ENCODE results near the gene RNF130.
A peak's percentile ranks its signal among the peaks of the same experiment; 100 is the strongest.
"Not testable (repeated sequence)": the region's sequence is repeated elsewhere in the genome, so short reads cannot be mapped to it uniquely, and the experiment has no call there.

The RNF130 gene

DNA sequence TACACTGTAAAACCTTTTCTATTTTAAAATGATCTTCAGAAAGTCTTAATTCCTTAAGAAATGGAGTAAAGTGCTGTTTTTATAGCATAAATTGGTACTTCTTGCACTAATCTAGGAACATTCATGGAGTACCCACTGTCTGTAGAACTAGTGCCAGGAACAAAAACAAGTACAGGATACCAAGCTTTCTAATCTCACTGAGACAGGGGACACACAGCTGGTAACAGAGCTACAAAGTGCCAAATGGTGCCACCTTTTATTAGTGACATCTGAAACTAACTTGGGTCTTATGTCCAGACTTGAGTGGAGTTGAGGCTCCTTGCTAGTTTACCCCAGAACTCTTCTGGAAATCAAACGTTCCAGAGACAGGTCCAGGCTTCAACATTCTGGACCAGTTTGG is 57.9 kb downstream of the RNF130 start:
- DNase-seq: no peak

DNA sequence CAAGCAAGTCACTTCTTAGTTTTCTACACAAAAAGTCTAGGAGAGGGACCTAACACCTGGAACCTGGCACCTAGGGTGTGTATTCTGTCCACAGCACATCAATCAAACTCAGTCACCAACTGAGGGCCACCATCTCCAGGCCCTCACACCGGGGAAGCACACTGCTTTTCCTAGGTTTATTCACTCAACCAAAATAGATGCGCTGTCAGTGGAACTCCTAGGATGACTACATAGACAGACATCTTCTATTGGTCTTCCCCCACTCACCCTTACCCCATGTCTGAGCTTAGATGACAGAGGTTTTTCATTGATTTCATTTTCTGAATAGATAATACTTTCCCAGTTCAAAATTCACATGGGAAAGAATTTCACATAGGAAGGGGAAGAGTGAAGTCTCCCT is 59.2 kb downstream of the RNF130 start:
- DNase-seq: no peak

DNA sequence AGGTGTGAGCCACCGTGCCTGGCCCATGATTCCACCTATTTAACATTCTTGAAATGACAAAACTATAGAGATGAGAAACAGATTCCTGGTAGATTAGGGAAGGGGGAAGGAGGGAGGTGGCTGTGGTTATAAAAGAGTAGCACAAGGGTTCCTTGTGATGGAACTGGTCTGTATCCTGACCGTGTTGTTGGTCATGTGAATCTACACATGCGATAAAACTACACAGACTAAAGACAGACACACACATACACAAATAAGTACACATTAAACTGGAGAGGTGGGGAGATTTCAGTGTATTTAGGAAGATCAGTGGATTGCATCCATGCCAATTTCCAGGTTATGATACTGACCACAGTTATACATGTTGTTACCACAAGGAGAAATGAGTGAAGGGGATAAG is 60.9 kb downstream of the RNF130 start:
- DNase-seq: no peak

DNA sequence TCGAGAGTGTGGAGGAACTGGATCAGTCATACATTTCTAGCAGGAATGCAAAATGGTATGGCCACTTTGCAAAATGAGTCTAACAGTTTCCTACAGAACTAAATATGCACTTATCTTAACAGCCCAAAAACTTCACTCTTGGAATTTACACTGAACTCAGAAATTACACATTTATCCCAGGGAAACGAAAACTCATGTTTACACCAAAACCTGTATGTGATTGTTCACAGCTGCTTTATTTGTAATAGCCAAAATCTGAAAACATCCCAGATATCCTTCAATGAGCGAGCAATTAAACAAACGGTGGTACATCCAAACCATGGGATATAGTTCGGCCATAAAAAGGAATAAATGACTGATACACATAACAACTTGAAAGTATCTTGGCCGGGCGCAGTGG is 62.0 kb downstream of the RNF130 start:
- no peak for DNase-seq

DNA sequence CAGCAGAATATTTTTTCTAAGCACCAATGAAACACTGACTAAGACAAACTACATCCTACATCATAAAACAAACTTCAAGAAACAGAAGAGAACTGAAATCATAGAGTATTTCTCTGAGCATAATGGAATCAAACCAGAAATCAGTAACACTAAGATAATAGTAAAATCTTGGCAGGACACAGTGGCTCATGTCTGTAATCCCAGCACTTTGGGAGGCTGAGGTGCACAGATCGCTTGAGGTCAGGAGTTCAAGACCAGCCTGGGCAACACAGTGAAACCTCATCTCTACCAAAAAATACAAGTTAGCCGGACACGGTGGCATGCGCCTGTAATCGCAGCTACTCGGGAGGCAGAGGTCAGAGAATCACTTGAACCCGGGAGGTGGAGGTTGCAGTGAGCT is 63.1 kb downstream of the RNF130 start:
- no peak for DNase-seq

DNA sequence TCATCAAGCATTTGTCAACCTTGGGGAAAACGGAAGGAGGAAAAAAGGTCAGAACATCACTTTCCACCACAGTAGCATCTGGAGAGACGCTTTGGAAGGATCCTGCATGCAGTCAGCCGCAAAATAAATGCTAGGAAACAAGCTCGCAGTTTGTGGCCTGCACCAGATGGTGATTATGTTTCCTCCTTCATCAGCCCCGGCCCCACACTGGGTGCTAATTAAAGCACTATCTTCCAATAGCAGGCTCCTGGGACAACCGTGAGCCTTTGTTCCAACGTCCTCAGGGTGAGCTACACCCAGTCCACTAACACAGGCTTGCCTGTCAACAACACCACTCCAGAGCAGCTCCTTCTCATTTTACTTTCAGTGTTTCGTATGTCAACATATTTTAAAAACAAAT is 64.0 kb downstream of the RNF130 start:
- DNase-seq: no peak

DNA sequence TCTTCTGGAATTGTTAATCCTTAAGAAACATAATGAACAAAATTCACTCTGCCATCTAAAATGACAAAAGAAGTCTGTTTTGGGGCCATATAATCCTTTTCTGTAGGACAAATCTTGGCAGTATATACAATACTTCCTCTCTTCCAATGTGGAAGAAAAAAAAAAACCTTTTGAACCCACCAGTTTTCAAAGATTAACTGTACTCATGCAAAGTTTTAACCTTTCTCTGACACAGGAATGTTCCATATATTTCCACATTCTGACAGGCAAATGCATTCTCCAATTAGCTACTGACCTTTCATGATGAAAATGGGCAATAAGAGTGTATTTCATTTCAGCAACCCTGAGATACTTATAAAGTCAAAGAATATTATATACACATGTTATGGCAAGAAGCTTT is 65.4 kb downstream of the RNF130 start:
- DNase-seq: no peak

DNA sequence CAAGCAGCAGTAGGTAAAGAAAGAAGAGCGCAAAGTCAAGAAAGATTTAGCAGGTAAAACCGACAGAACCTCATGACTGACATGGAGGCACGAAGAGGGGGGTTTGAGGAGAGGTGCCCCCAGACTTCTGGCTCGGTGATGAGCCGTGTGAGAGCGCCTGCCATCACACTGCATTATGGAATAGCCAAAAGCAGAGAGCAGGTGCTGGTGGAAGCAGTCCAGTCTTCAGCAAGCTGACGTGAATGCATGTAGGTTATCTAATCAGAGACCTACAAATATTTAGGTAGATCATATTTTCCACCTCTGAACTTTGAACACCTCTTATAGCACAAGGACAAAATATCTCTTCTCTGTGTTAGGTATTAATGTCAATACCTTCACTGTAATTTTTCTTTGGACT is 68.4 kb downstream of the RNF130 start:
- no peak for DNase-seq

DNA sequence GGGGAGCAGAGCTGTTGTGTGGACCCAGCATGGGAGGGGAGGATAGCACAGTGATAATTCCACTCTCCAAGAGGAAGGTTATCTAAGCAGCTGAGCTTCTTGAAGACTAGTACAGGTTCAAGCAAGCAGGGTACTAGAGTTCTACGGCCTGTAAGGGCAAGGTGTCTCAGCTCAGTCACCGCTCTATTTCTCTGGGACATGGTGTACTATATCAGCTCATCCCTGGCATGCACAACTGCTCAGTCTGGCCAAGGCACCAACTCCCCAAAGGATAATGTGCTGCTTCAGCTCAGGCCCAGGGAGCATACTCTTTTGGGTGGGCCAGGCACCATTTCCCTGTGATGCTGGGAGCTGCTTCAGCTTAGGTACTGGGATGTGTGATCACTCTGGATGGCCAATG is 69.8 kb downstream of the RNF130 start:
- DNase-seq: no peak

DNA sequence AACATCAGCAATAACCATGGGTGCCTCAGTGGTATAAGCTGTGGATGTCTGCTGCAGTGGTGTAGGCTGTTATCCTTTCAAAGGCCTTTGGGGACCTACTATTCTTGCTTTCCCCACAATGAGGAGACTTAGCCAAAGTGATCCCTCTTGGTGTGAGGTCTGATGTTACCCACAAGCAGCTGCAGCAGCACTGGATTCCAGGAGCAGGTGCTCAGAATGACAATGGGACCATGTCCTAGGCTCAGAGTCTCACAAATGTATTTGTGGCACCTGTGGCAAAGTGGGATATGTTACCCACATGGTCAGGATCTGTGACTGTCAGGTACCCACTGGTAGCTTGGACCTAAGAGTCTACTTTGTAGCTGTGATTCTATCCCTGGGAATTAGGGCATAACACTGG is 70.4 kb downstream of the RNF130 start:
- no peak for DNase-seq

DNA sequence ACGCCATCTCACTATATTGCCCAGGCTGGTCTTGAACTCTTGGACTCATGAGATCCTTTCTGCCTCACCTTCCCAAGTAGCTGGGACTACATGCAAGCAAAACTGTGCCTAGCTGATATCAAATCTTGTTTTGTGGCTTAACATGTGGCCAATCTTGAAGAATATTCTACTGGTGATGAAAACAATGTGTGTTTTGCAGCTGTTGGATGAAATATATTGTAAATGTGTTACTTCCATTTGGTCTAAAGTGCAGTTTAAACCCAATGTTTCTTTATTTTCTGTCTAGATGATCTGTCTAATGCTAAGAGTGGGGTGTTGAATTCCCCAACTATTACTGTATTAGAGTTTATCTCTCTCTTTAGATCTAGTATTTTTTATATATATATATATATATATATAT is 73.1 kb downstream of the RNF130 start:
- DNase-seq: no peak

DNA sequence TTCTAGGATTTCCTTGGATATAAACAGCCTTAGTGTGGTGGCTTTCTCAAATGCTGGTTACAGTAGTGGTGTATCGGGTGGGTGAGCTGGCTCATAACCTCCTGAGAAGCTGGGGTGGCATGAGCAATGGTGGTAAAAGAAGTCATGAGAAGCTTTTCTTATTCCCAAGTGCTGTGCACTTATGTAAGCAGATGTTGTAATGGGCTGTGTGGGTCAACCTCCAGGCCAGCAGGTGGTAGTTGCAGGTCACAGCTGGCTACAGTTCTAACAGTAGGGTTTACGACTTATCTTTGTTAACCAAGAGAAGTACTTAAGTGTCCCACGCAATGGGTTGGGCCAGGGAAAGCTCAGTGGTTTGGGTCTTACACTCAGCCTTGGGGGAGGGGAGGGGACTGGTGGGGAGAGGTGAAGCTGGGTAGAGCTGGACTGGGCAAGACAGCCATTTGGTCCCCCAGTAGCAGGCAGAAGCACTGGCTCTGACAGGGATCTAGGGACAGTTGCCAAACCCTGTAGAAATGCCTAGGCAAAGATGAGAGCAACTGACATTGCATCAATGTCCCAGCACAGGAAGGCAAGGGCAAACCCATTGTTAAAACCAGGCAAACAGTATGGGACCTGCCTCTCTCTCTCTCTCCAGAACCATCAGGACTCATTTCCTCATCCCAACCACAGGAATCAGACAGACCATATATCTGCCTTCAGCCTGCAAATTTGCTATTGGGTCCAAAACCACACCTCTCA is 76.8 kb downstream of the RNF130 start:
- DNase-seq: no peak

DNA sequence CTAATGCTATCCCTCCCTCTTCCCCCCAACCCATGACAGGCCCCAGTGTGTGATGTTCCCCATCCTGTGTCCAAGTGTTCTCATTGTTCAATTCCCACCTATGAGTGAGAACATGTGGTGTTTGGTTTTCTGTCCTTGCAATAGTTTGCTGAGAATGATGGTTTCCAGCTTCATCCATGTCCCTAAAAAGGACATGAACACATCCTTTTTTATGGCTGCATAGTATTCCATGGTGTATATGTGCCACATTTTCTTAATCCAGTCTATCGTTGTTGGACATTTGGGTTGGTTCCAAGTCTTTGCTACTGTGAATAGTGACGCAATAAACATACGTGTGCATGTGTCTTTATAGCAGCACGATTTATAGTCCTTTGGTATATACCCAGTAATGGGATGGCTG is 78.7 kb downstream of the RNF130 start:
- DNase-seq: not testable (repeated sequence)

DNA sequence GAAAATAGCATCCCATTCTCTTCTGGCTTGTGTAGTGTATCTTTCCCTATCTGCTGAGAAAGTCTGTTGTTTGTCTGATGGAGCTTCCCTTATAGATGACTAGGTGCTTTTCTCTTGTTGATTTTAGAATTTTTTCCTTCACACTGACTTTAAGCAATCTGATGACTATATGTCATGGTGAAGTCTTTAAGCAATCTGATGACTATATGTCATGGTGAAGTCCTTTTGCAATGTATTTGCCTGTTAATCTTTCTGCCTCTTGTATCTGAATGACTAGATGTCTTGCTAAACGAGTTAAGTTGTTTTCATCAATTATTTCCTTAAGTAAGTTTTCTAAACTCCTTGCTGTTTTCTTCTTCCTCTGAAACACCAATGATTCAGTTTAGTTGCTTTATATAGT is 80.5 kb downstream of the RNF130 start:
- no peak for DNase-seq

DNA sequence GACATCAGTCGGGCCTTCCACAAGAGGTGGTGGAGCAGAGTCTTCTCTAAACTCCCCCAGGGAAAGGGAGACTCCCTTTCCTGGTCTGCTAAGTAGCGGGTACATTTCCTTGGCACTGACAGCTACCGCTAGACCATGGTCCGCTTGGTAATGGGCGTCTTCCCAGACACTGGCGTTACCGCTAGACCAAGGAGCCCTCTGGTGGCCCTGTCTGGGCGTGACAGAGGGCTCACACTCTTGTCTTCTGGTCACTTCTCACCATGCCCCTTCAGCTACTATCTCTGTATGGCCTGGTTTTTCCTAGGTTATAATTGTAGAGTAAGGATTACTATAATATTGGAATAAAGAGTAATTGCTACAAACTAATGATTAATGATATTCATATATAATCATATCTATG is 81.0 kb downstream of the RNF130 start:
- DNase-seq: not testable (repeated sequence)

DNA sequence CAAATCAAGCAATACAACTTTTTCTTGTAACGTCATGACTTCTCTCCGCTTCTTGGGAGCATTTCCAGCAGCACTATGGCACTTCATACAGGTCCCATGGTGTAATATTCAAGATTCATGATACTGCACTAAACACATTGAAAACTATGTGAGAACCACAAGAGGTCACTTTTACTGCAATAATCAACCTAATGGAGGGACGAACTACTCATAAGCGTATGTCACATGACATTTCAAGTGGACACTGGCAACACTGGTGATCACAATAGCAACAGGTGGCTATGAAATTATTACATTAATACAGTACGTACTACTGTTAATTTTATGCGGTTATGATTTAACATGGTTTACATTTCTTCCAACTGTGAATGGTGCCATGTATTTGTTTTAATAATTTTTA is 85.2 kb downstream of the RNF130 start:
- no peak for DNase-seq

DNA sequence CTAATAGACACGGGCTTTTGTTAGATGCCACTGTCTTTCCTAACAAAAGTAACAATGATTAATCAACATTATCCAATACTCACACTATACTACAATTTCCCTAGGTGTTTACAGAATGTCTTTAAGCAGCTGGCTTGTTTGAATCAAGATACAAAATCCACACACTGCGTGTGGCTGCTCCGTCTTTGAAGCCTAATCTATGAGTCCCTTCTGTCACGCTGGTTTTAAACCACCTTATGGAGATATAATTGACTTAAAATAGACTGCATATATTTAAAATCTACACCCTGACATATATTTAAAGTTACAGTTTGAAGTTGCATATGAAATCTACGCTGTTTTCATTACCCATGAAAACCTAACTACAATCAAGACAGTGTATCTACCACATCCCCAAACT is 89.9 kb downstream of the RNF130 start:
- no peak for DNase-seq

DNA sequence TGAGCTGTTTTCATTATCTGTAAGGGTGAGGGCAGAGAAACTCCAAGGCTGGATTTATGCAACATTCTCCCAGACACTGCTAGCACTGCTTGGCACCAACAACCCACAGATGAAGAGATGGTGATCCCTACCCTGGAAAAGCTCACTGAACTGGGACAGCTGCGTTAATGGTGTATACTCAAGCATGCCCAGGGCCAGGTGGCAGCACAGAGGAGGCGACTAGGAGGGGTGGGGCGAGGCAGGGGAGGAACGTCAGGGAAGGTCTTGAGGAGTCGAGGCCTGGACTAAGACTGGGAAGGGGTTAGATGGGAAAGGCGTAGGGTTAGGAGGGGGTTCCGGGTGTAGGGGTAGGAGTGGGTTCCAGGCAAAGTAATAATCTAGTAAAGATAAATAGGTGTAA is 90.8 kb downstream of the RNF130 start:
- no peak for DNase-seq

DNA sequence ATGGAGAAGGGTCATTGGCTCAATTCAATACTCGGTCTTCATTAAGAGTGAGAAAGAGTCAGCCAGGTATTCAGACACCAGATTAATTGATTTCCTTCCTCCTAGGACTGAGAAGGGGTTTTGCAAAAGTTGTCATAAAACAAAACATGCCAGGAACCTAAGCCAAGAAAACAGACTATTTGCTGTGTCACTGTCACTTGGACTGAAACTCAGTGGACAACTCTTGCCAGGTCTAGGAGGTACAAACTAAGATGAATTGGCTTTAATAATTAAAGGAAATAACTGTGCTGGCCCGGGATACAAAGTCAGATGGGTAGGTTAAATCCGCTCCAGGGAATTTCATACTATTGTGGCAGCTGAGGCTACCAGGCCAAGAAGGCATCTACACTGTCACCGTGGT is 92.8 kb downstream of the RNF130 start:
- no peak for DNase-seq

DNA sequence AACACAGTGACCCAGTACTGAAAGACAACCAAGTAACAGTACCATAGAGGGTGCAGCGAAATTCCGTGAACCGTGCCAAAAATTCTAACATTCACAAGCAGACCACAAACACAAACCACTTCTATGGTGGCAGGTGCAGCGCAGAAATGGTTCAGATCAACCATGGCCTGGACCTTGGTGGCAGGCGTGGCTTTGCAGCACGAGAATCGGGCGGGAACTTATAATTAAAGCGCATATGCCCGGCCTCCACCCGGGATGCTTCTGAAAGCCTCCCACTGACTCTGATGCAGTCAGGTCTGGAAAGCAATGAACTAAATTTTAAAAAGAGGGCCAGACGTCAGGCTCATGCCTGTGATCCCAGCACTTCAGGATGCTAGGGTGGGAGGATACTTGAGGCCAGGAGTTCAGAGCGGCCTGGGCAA is 95.8 kb downstream of the RNF130 start:
- no peak for DNase-seq

DNA sequence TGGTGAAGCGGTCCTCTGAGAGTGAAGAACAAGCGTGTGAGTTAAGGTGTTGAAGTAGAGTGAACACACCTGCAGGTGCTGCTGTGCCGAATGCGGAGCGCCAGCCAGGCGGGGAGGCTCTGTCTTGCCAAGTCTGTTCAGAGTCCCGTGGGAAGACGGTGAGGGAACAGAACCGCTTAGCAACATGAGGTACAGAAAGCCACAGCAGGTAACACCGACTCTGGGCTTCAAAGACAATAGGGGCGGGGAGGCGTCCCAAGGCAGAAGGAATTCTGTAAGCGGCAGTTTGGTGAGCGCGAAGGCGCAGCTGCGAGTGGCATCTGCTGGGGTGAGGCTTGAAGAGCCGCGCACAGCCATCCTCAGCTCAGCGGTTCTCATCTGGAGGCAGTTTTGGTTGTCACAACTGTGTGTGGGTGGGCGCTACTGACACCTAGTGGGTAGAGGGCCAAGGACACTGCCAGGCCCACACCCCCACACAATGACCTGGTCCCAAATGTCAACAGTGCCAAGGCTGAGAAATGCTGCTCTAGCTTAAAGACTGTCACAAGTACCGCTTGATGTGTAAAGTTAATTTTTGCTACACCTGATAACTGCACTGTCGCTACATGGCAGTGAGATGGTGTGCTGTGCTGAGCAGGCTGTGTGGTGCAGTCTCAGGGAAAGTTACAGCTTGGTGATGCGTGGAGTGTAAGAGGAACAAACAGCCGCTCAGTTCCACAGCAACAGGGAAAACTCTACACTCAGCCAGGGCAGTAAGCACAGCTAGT is 96.4 kb downstream of the RNF130 start:
- no peak for DNase-seq

DNA sequence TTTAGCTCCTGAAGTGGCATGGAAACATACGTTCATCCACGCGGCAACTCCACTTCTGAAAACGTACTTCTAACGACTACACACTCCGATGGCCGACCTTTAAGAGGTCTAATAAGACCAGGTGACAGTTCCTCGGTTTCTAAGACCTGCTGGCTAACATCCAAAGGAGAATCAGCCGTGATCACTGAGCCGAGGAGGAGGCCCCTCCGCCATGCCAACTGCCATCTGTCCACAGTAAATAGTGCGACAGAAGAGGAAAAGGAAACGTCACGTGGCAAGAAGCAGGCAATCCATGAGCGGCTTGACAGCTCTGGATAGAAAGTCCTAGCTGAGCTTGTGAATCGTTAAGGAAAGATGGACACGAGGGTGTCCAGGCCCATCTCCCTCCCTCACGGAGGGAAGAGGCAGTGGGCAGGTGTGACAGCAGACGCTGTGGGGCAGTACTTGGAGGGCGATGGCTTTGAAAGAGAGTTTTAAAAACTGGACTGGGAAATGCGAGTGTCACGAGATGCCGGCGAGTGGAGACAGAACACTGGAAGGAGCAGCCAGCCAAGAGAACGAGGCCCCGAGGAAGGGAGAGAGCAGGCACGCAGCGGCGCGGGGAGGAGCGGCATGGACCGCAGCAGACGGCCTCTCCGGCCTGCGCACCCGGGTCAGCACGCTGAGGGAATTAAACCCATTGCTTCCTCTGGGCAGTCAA is 97.2 kb downstream of the RNF130 start:
- DNase-seq: peak; percentile 4

DNA sequence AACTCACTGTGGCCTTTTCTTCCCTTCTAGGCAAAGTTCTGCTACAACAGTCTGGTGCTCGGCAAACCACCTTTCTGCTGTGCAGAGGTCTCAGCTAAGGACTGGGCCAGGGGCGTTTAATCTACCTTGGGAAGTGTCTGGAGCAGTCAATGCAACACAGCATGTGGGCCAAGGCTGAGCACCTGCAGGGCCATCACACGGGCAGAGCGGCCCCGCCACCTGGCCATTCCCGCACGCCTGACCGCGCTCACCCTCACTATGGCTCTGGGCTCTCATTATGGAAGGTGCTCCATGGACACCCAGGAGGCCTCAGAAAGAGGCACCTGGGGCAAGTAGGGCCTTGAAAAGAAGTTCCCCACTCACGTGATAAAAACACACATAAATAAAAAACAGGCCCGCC is 98.2 kb downstream of the RNF130 start:
- no peak for DNase-seq

DNA sequence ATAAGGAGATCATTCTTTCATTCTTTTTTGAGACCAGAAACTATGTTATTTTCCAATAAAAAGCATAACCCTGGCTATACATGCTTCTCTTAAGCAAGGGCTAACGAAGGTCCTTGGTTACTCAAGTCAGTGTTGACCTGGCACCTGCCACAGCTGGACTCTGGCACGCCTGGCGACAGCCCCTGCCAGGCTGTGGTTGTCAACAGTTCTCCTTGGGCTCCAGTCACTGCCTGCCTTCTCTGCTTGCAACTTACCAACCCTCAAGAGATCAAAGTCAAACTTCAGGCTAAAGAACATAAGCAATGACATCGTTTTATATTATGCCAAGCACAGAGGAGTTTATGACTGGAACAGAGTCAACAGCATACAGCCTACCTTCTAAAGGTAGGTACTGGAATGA is 102.4 kb downstream of the RNF130 start:
- no peak for DNase-seq
